GM12878 (cell line): ENCODE data around the gene TOLLIP. TPM values are rescaled to one million over a fixed set of nuclear protein-coding genes. Genes with fewer than 3 reads are reported as not detected.

Source experiments
- ATAC-seq: fragments of 200-7000 bp; cut with Tn5 transposase; 3 replicates; pipeline ENCODE4 v1.9.1; 2020; ENCODE audit warnings: mild to moderate bottlenecking, moderate library complexity
- BruUV-seq: library from RNA; stranded (reverse); fragments of 400-500 nt; replicated peaks from 2 replicates; lab custom pipeline; 2021; lab: Mats Ljungman, UMichigan
- CTCF ChIA-PET: fragments of 300-600 bp; sonication (Branson Sonifier 250); formaldehyde crosslinking; extraction: SDS; loops from one replicate; lab custom pipeline; 2021; ENCODE audit warnings: inconsistent platforms; lab: Yijun Ruan, JAX
- POLR2A ChIA-PET: fragments of 350-600 bp; formaldehyde crosslinking; extraction: SDS; loops from one replicate; lab custom pipeline; 2021; ENCODE audit warnings: inconsistent platforms; lab: Charles Lee
- RAD21 ChIA-PET: fragments of 300-600 bp; sonication (Branson Sonifier 250); formaldehyde crosslinking; loops from one replicate; lab custom pipeline; 2023; ENCODE audit warnings: antibody characterized with exemption; ENCODE audit not compliant: unreplicated experiment; lab: Charles Lee
- SMC1A ChIA-PET: fragments of 300-600 bp; sonication (Branson Sonifier 250); formaldehyde crosslinking; loops from one replicate; lab custom pipeline; 2023; ENCODE audit not compliant: unreplicated experiment, uncharacterized antibody; lab: Charles Lee
- DNase-seq: peaks from one replicate; pipeline ENCODE4 v3.0.0-alpha.2; 2011; ENCODE audit warnings: low read depth, low spot score
- FAIRE-seq: peaks from 3 replicates; lab custom pipeline; 2011; peaks lifted over from hg19 to GRCh38; lab: Jason Lieb, UNC
- H2AFZ ChIP-seq: 2 replicates; pipeline ENCODE4 v1.6.0; 2011; ENCODE audit warnings: low read depth, low read length, control low read depth; ENCODE audit not compliant: control insufficient read depth
- H3K27ac ChIP-seq: 2 replicates; pipeline ENCODE4 v1.5.1; 2011; ENCODE audit warnings: control low read depth; ENCODE audit not compliant: control insufficient read depth, insufficient read depth
- H3K27me3 ChIP-seq, 2 experiments: replicated peaks in 1 of 2; 2 replicates each; pipeline versions ENCODE4 v1.6.0 to v1.6.1; 2011; ENCODE audit warnings: low read length in 1 of 2; ENCODE audit not compliant: control insufficient read depth in 2 of 2, insufficient read depth in 2 of 2
- H3K36me3 ChIP-seq, 2 experiments: 2 replicates each; pipeline ENCODE4 v1.5.1; 2011; ENCODE audit warnings: low read length in 1 of 2; ENCODE audit not compliant: control insufficient read depth in 2 of 2, insufficient read depth in 2 of 2
- H3K4me1 ChIP-seq: 2 replicates; pipeline ENCODE4 v1.6.1; 2011; ENCODE audit warnings: mild to moderate bottlenecking, low read length, moderate library complexity, mixed read lengths; ENCODE audit not compliant: control insufficient read depth, insufficient read depth
- H3K4me2 ChIP-seq: 2 replicates; pipeline ENCODE4 v1.6.0; 2011; ENCODE audit warnings: control low read depth; ENCODE audit not compliant: control insufficient read depth, insufficient read depth
- H3K4me3 ChIP-seq: fragments of 200-600 bp; sonication (generic); 2 replicates; pipeline ENCODE4 v1.5.1; 2016
- H3K79me2 ChIP-seq: 2 replicates; pipeline ENCODE4 v1.6.0; 2011; ENCODE audit warnings: low read length; ENCODE audit not compliant: control insufficient read depth, insufficient read depth
- H3K9ac ChIP-seq: 2 replicates; pipeline ENCODE4 v1.8.0; 2011; ENCODE audit warnings: low read length, control low read depth, mixed read lengths; ENCODE audit not compliant: control insufficient read depth, insufficient read depth
- H3K9me3 ChIP-seq: replicated peaks from 3 replicates; pipeline ENCODE4 v1.5.1; 2011; ENCODE audit warnings: mild to moderate bottlenecking, low read length; ENCODE audit not compliant: control insufficient read depth, insufficient read depth
- H4K20me1 ChIP-seq: 2 replicates; pipeline ENCODE4 v1.6.0; 2011; ENCODE audit not compliant: control insufficient read depth, insufficient read depth
- CBX5 ChIP-seq: sonication (generic); IDR thresholded peaks from 2 replicates; pipeline ENCODE4 v1.6.1; 2016; ENCODE audit warnings: low read depth, moderate library complexity, mild to moderate bottlenecking, inconsistent platforms
- E2F8 ChIP-seq: fragments of 450-650 bp; IDR thresholded peaks from 2 replicates; pipeline ENCODE4 v1.6.1; 2018; ENCODE audit warnings: mild to moderate bottlenecking, low read depth, moderate library complexity; ENCODE audit not compliant: partially characterized antibody
- LARP7 ChIP-seq: fragments of 450-650 bp; IDR thresholded peaks from 2 replicates; pipeline ENCODE4 v1.6.1; 2017; ENCODE audit warnings: mild to moderate bottlenecking
- PRDM15 ChIP-seq: fragments of 450-650 bp; formaldehyde crosslinking; IDR thresholded peaks from 2 replicates; pipeline ENCODE4 v1.4.0; 2020; ENCODE audit warnings: mild to moderate bottlenecking, moderate library complexity
- SRF ChIP-seq, 2 experiments: IDR thresholded peaks; 2 replicates each; pipeline ENCODE4 v1.6.1; 2011; ENCODE audit warnings: low read depth in 2 of 2, low read length in 2 of 2, mild to moderate bottlenecking in 1 of 2, moderate library complexity in 1 of 2
- TAF1 ChIP-seq: IDR thresholded peaks from 2 replicates; pipeline ENCODE4 v1.6.1; 2011; ENCODE audit warnings: mild to moderate bottlenecking, low read depth, low read length, borderline replicate concordance
- WGBS: methylation state at CpG from one replicate; pipeline ENCODE4 v1.1.6; 2016; ENCODE audit warnings: low lambda C conversion rate; ENCODE audit not compliant: insufficient replicate concordance, insufficient coverage; ENCODE audit errors: missing lambda C conversion rate; 5-methylcytosine and 5-hydroxymethylcytosine counted together
- in situ Hi-C: fragments of 300-500 bp; cut with MboI; formaldehyde crosslinking; loops from 9 replicates; pipeline ENCODE4 v1.14.3; 2018; ENCODE audit warnings: mixed read lengths
- intact Hi-C: fragments of 100-400 bp; cut with micrococcal nuclease; formaldehyde crosslinking; loops from one replicate; pipeline ENCODE4 v1.14.2; 2022; ENCODE audit not compliant: unreplicated experiment
- polyA plus RNA-seq, 11 experiments: library from polyadenylated mRNA; depleted of rRNA in 4 of 11; unstranded in 6 of 11; stranded (reverse) in 5 of 11; fragments of >200 nt; fragmentation: Nextera tagmentation in 4 of 11; fragmentation: Illumina TruSeq in 1 of 11; extraction: Ambion mirVana in 4 of 11; extraction: Trizol in 1 of 11; gene quantifications; 1 replicate in 1 of 11; 2 replicates in 10 of 11; pipeline versions ENCODE4 v1.2.1 to v1.2.3, GENCODE V29; 2011 to 2016; ENCODE audit warnings: inconsistent platforms in 2 of 11, missing spikeins in 2 of 11, low read depth in 1 of 11
- total RNA-seq, 4 experiments: library from RNA; depleted of rRNA in 3 of 4; stranded (reverse); fragments of >200 nt in 3 of 4; fragmentation: Illumina TruSeq in 1 of 4; extraction: Trizol in 1 of 4; gene quantifications; 2 replicates each; pipeline versions ENCODE4 v1.2.1 to v1.2.3, GENCODE V29; 2013 to 2021

Gene TOLLIP
- total and polyA plus RNA-seq, 10 of the 15 experiments (the other 5 are each of a cell fraction or from before 2014, with no cell fraction given) = 0.47 to 39.5 (median 21.6) TPM

- H2AFZ ChIP-seq = no peak overlapping the region
- SMC1A ChIA-PET = no interaction called here
- H3K4me1 ChIP-seq = no peaks in the 10 kb centered on the region
- in situ Hi-C loops (no loop called here), intact Hi-C loops (no loop called here)
- no peaks in the 10 kb centered on the region for H4K20me1 ChIP-seq
- no peak overlapping the region for H3K9ac ChIP-seq
- no peak for DNase-seq
- 81% methylated on average over 20 of the region's 20 CpGs for whole genome bisulfite sequencing
- TF ChIP-seq PRDM15 (CRISPR knock-in tag) (no peak), E2F8 (no peak), CBX5 (no peak), SRF (IDR thresholded peaks at IDR 0.05; ENCODE audit: low read depth in 2 of 2, low read length in 2 of 2) (no peak), LARP7 (no peak), TAF1 (no peak)
- no peaks in the 10 kb centered on the region for H3K27me3 ChIP-seq
- no peak overlapping the region for H3K4me3 ChIP-seq
- H3K79me2 ChIP-seq = no peaks in the 10 kb centered on the region
- no peak for ATAC-seq
- FAIRE-seq = no peak
- no TSS peak for BruUV-seq
- H3K27ac ChIP-seq = no peak overlapping the region
- no peaks in the 10 kb centered on the region; the same call in 2 of the 3 replicates for H3K9me3 ChIP-seq
- POLR2A ChIA-PET = no interaction called here
- CTCF ChIA-PET = no interaction called here
- H3K4me2 ChIP-seq = no peak overlapping the region
- RAD21 ChIA-PET = no interaction called here
- no peaks in the 10 kb centered on the region for H3K36me3 ChIP-seq
Measured at GRCh38 chr11:1241706-1242105, 67.7 kb downstream of the TOLLIP start.
